CD4-positive, alpha-beta memory T cell (primary cell): ENCODE measurements around the gene ZNF213. TPM values are rescaled to one million over a fixed set of nuclear protein-coding genes. Genes with fewer than 3 reads are reported as not detected.

Experiments
- CTCF ChIA-PET: fragments of 350-600 bp; sonication (Branson Sonifier 250); formaldehyde crosslinking; loops from one replicate; lab custom pipeline; 2021; ENCODE audit warnings: inconsistent platforms; ENCODE audit not compliant: partially characterized antibody; lab: Charles Lee
- POLR2A ChIA-PET: fragments of 350-600 bp; sonication (Branson Sonifier 250); formaldehyde crosslinking; loops from one replicate; lab custom pipeline; 2021; ENCODE audit not compliant: partially characterized antibody; lab: Charles Lee
- DNase-seq, 5 donors: peaks; one replicate each; pipeline versions ENCODE4 v3.0.0 to v3.0.0-alpha.2; 2020 to 2022; ENCODE audit warnings: mixed read lengths in 1 of 5
- H3K27ac ChIP-seq: one replicate; pipeline ENCODE4 v1.7.0; 2013; ENCODE audit warnings: low read depth, low read length
- H3K27me3 ChIP-seq: 2 replicates; pipeline ENCODE4 v1.7.0; 2013; ENCODE audit warnings: mild to moderate bottlenecking, low read length, moderate library complexity; ENCODE audit not compliant: insufficient read depth
- H3K36me3 ChIP-seq: 2 replicates; pipeline ENCODE4 v1.7.0; 2013; ENCODE audit warnings: mild to moderate bottlenecking, low read length, moderate library complexity; ENCODE audit not compliant: insufficient read depth
- H3K4me1 ChIP-seq: 2 replicates; pipeline ENCODE4 v1.7.0; 2013; ENCODE audit warnings: mild to moderate bottlenecking, low read length, moderate library complexity; ENCODE audit not compliant: insufficient read depth
- H3K4me3 ChIP-seq, 2 donors: one replicate each; pipeline ENCODE4 v1.7.0; 2013; ENCODE audit warnings: low read length in 2 of 2, mild to moderate bottlenecking in 1 of 2
- H3K9me3 ChIP-seq, 2 donors: one replicate each; pipeline ENCODE4 v1.7.0; 2013; ENCODE audit warnings: low read length in 2 of 2, control low read depth in 1 of 2; ENCODE audit not compliant: control insufficient read depth in 1 of 2
- H3K27ac Mint-ChIP-seq, 7 donors: one replicate each; pipeline ENCODE4 v1.8.0; 2020 to 2021; ENCODE audit warnings: mixed read lengths in 7 of 7, mild to moderate bottlenecking in 6 of 7, inconsistent platforms in 3 of 7, moderate library complexity in 3 of 7
- H3K27me3 Mint-ChIP-seq, 2 donors: one replicate each; pipeline ENCODE4 v1.8.0; 2020 to 2021; ENCODE audit warnings: mixed read lengths in 2 of 2
- H3K36me3 Mint-ChIP-seq, 2 donors: one replicate each; pipeline ENCODE4 v1.8.0; 2020 to 2021; ENCODE audit warnings: mixed read lengths in 2 of 2, inconsistent platforms in 1 of 2, mild to moderate bottlenecking in 1 of 2
- H3K4me1 Mint-ChIP-seq, 4 donors: one replicate each; pipeline ENCODE4 v1.8.0; 2020 to 2021; ENCODE audit warnings: mixed read lengths in 4 of 4, mild to moderate bottlenecking in 1 of 4
- H3K4me3 Mint-ChIP-seq, 8 donors: one replicate each; pipeline ENCODE4 v1.8.0; 2020 to 2021; ENCODE audit warnings: mixed read lengths in 8 of 8, mild to moderate bottlenecking in 7 of 8, moderate library complexity in 6 of 8, inconsistent platforms in 3 of 8
- H3K9me3 Mint-ChIP-seq, 8 donors: one replicate each; pipeline ENCODE4 v1.8.0; 2020 to 2021; ENCODE audit warnings: mixed read lengths in 8 of 8, mild to moderate bottlenecking in 5 of 8, inconsistent platforms in 3 of 8, moderate library complexity in 1 of 8
- intact Hi-C: fragments of 100-400 bp; cut with micrococcal nuclease; formaldehyde crosslinking; loops from one replicate; pipeline ENCODE4 v1.15.1; 2023
- polyA plus RNA-seq, 2 donors: library from polyadenylated mRNA; unstranded; fragments of 300-500 nt; fragmentation: Illumina TruSeq; gene quantifications; one replicate each; pipeline ENCODE4 v1.2.3, GENCODE V29; 2021
- total RNA-seq, 2 experiments: library from RNA; stranded (reverse); gene quantifications; one replicate each; pipeline ENCODE4 v1.2.3, GENCODE V29; 2021

ZNF213 gene
- total and polyA plus RNA-seq, 4 experiments from 2014 or later: 0.67 to 14.5 (median 8.7) TPM

DNA sequence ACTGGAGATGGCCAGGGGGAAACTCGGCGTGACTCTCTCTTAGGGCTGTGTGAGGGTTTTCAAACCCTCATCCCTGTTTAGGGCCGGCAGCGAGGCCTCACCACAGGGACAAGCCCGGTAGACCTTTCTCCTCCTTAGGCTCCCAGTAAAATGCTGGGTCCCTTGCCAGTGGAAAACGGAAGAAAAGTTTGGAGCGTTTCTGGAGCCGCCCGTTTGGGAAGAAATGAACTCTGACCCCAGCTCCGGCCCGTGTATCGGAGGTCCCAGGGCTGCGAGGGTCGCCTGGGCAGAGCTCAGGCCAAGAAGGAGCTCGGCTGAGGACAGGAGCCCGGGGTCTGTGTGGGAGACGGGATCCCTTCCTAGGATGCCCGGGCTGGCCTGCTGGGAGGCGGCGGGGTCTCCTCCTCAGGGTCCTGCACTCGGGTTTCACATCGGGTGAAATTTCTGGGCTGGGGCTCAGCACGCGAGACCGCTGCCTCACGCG lies 23.2 kb downstream of the ZNF213 start:
- H3K27me3 ChIP-seq: no peaks in the 10 kb centered on the region
- ChIA-PET CTCF (interaction anchor here (0.6 to 6.4 kb wide), 14 partner anchors 8 to 150 kb away, joined by 3 to 36 read pairs (median 5); partner anchors contain the start of gene ZNF213), POLR2A (interaction anchor here (0.6 to 5.3 kb wide), 38 partner anchors 9 to 343 kb away, joined by 3 to 72 read pairs (median 6); partner anchors contain the start of genes CLUAP1, IL32, TNFRSF12A and ZNF174)
- peak overlapping the region; percentile 62 for H3K27ac ChIP-seq
- H3K4me3 ChIP-seq: peak overlapping the region; percentile 57 to 66
- no peaks in the 10 kb centered on the region for H3K36me3 ChIP-seq
- Mint-ChIP-seq H3K4me3 (peak overlapping the region; percentile 87 to 94 (median 92)), H3K27ac (peak overlapping the region; percentile 91 to 100 (median 93)), H3K36me3 (peaks cover 0 to 22% of the 10 kb centered on the region in 2 donors), H3K4me1 (peaks cover 11 to 33% (median 23%) of the 10 kb centered on the region in 4 donors), H3K9me3 (peaks cover 2 to 42% (median 19%) of the 10 kb centered on the region in 8 donors), H3K27me3 (peaks cover 0 to 2% of the 10 kb centered on the region in 2 donors)
- no peak for DNase-seq
- peaks cover 0 to 6% of the 10 kb centered on the region in 2 donors for H3K9me3 ChIP-seq
- peaks cover 25% of the 10 kb centered on the region for H3K4me1 ChIP-seq
- intact Hi-C loops: loop anchor here (1.0 to 10.0 kb wide), 7 partner anchors 8 to 347 kb away; partner anchors contain the start of gene CLUAP1

DNA sequence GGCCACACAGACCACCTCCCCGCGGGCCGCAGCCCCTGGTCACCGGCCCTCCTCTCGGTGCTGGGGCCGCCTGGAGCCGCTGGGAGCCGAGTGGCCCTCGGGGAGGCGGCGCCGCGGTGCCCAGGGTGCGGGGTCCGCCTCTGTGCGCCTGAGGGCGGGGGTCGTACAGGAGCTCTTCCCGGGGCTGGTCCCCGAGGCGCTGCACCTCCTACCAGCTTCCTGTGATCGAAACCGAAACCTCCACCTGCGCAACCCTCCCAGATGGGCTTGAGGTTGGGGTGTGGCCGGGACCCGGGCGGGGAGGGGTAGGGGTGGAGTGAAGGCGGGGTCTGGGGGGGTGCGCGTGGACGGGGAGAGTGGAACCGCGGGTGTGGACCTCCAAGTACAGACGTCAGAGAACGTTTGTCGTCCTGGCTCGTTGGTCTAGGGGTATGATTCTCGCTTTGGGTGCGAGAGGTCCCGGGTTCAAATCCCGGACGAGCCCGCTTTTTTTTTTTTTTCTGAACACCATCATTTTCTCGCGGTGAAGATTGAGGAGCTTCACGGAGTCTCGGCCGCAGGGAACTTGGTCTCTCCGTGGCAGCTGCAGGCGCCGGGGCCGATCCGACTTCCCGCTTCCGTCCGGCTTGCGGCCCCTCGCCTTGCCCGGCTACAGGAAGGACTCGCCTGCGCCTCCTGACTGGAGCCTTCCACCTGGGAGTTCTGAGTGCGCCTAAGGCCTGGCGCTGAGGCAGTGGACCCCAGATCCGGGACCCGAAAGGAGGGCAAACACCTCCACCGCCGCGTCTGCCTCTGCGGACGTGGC lies 23.9 kb downstream of the ZNF213 start:
- POLR2A ChIA-PET: interaction anchor here (0.9 to 5.3 kb wide), 39 partner anchors 10 to 351 kb away, joined by 3 to 72 read pairs (median 6); partner anchors contain the start of genes CLUAP1, IL32, NAA60 and ZNF174
- Mint-ChIP-seq H3K27me3 (peaks cover 0 to 2% of the 10 kb centered on the region in 2 donors), H3K4me1 (peaks cover 11 to 36% (median 26%) of the 10 kb centered on the region in 4 donors), H3K9me3 (peaks cover 2 to 42% (median 16%) of the 10 kb centered on the region in 8 donors), H3K36me3 (peaks cover 0 to 21% of the 10 kb centered on the region in 2 donors), H3K4me3 (peak overlapping the region; percentile 83 to 96 (median 92)), H3K27ac (peak overlapping the region; percentile 92 to 100 (median 96))
- Histone ChIP-seq H3K36me3 (no peaks in the 10 kb centered on the region), H3K4me1 (peaks cover 25% of the 10 kb centered on the region), H3K9me3 (peaks cover 0 to 6% of the 10 kb centered on the region in 2 donors), H3K4me3 (peak overlapping the region; percentile 65 to 66), H3K27ac (peak overlapping the region; percentile 62), H3K27me3 (no peaks in the 10 kb centered on the region)
- peak; percentile 92 to 98 (median 94) for DNase-seq
- intact Hi-C loops: loop anchor here (1.0 to 10.0 kb wide), 7 partner anchors 8 to 346 kb away; partner anchors contain the start of gene CLUAP1
- CTCF ChIA-PET: interaction anchor here (0.7 to 6.4 kb wide), 14 partner anchors 8 to 150 kb away, joined by 3 to 36 read pairs (median 4); partner anchors contain the start of gene ZNF213

DNA sequence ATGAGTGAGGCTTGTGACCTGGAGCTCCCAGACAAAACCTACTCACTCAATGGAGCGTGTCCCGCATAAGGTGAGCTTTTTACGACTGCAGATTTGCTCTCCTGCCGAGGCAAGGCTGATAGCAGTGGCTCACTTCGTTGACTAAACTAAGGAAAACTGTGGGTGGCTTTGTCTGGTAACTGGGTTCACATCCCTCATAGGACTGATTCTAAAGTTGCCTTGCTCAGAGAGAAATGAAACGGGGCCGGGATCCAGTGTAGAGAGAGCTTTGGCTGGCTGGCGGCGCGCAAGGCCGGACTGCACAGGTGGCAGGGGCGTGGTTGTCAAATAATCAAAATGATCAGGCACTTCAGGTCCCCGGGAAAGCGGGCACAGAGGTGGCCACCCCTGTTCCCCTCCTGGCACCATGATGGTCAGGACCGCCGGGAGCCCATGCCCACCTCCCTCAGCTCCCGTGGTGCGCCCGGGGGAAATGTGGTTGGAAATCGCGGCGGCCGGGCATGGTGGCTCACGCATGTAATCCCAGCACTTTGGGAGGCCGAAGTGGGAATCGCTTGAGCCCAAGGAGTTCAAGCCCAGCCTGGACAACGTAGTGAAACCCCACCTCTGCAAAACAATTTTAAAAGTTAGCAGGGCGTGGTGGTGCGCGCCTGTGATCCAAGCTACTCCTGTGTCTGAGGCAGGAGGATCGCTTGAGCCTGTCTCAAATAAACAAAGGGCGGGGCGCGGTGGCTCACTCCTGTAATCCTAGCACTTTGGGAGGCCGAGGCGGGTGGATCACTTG lies 26.6 kb downstream of the ZNF213 start:
- CTCF ChIA-PET: interaction anchor here (0.9 to 6.4 kb wide), 8 partner anchors 12 to 338 kb away, joined by 3 to 36 read pairs (median 4); partner anchors contain the start of gene ZNF213
- DNase-seq: no peak
- H3K4me1 ChIP-seq: peaks cover 31% of the 10 kb centered on the region
- no peak overlapping the region for H3K4me3 ChIP-seq
- no peaks in the 10 kb centered on the region for H3K27me3 ChIP-seq
- POLR2A ChIA-PET: interaction anchor here (0.6 to 5.3 kb wide), 6 partner anchors 10 to 252 kb away, joined by 3 to 72 read pairs (median 11); partner anchors contain the start of gene ZNF213
- Mint-ChIP-seq H3K27me3 (peaks cover 0 to 2% of the 10 kb centered on the region in 2 donors), H3K4me1 (peaks cover 15 to 46% (median 27%) of the 10 kb centered on the region in 4 donors), H3K36me3 (peaks cover 0 to 18% of the 10 kb centered on the region in 2 donors), H3K4me3 (peak overlapping the region in 5 of 8 donors; percentile 43 to 57 (median 47)), H3K9me3 (peaks cover 0 to 19% (median 5%) of the 10 kb centered on the region in 8 donors), H3K27ac (peak overlapping the region in 3 of 7 donors; percentile 46 to 77 (median 68))
- no peak overlapping the region for H3K27ac ChIP-seq
- no peaks in the 10 kb centered on the region for H3K9me3 ChIP-seq
- intact Hi-C loops: no loop called here
- H3K36me3 ChIP-seq: no peaks in the 10 kb centered on the region

DNA sequence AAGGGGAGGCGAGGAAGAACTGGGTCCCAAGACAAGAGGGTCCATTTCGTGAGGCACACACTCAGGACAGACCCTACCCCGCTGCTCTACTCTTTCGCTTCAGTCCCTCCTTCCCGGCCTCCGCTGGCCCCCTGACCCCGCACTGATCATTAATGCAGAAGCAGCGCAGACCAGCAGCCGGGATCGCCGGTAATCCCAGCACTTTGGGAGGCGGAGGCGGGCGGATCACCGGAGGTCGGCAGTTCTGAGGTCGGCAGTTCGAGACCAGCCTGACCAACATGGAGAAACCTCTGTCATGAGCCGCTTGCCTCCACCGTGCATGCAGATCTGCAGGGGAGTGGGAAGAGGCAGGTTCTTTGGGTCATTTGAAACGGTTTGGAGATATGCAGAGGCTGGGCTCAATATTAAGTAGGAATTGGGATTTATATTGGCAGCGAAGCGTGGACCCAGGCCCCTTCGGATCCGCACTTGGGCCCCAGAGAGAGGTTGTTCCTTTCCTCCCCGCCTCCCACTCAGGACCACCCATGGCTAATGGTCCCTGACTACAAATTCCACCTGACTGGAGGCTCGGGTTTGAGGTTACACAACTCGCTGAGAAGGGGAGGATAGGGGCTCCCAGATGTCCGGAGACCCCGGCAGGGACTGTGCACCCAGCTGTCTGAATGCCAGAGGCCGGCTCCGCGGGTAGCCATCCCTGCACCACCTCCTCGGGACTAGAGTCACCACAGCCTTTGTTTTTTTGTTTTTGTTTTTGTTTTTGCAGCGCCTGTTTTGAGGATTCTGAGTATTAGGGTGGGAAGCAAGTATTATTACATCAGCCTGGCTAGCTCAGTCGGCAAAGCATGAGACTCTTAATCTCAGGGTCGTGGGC lies 29.5 kb downstream of the ZNF213 start:
- POLR2A ChIA-PET: no interaction called here
- peaks cover 6 to 26% (median 16%) of the 10 kb centered on the region in 4 donors for H3K4me1 Mint-ChIP-seq
- DNase-seq: no peak

DNA sequence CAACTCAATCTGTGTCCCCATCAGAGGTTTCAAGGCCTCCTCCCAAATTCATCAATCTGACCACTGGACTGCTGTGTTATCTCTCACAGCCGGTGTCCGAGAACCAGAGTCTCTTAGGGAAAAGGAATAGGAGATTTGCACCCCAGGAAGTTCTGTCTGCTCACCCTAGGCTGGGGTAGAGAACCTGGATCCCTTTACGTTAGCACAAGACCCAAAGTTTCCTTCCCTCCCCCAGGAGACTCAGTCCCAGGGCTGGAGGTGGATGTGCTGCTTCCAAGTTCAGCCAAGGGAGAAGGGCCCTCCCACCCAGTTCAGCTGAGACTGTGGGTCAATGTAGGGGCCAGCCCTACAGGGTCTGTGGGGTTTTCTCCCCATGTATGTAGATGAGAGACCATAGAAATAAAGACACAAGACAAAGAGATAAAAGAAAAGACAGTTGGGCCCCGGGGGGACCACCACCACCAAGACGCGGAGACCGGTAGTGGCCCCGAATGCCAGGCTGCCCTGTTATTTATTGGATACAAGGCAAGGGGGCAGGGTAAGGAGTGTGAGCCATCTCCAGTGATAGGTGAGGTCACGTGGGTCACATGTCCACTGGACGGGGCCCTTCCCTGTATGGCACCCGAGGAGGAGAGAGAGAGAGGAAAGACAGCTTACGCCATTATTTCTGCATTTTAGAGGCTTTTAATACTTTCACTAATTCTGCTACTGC lies 30.4 kb downstream of the ZNF213 start:
- no peaks in the 10 kb centered on the region for H3K36me3 ChIP-seq
- no peaks in the 10 kb centered on the region for H3K9me3 ChIP-seq
- H3K27ac ChIP-seq: peak overlapping the region; percentile 24
- Mint-ChIP-seq H3K27ac (peak overlapping the region in 5 of 7 donors; percentile 29 to 88 (median 70)), H3K36me3 (no peaks in the 10 kb centered on the region), H3K27me3 (no peaks in the 10 kb centered on the region), H3K9me3 (no peaks in the 10 kb centered on the region), H3K4me3 (peak overlapping the region; percentile 38 to 73 (median 58)), H3K4me1 (peaks cover 4 to 21% (median 11%) of the 10 kb centered on the region in 4 donors)
- no peaks in the 10 kb centered on the region for H3K27me3 ChIP-seq
- intact Hi-C loops: no loop called here
- H3K4me3 ChIP-seq: peak overlapping the region in 1 of 2 donors; percentile 2
- POLR2A ChIA-PET: interaction anchor here (1.0 to 1.4 kb wide), 5 partner anchors 15 to 107 kb away, joined by 4 to 8 read pairs (median 4); partner anchors contain the start of genes IL32 and ZNF213
- CTCF ChIA-PET: interaction anchor here (0.7 to 2.4 kb wide), 11 partner anchors 13 to 162 kb away, joined by 3 to 25 read pairs (median 4); partner anchors contain the start of gene ZNF213
- DNase-seq: no peak
- peaks cover 8% of the 10 kb centered on the region for H3K4me1 ChIP-seq

More for the DNA sequence above, 29.5 kb downstream of the ZNF213 start:
- peaks cover 0 to 6% (median 0%) of the 10 kb centered on the region in 8 donors for H3K9me3 Mint-ChIP-seq
- peak overlapping the region in 1 of 8 donors; percentile 28 for H3K4me3 Mint-ChIP-seq
- no peak overlapping the region for H3K4me3 ChIP-seq
- no peaks in the 10 kb centered on the region for H3K27me3 ChIP-seq
- H3K9me3 ChIP-seq: no peaks in the 10 kb centered on the region
- peaks cover 0 to 1% of the 10 kb centered on the region in 2 donors for H3K36me3 Mint-ChIP-seq
- no peaks in the 10 kb centered on the region for H3K27me3 Mint-ChIP-seq
- no peak overlapping the region for H3K27ac ChIP-seq
- CTCF ChIA-PET: interaction anchor here (0.7 to 2.4 kb wide), 8 partner anchors 12 to 161 kb away, joined by 3 to 25 read pairs (median 4); partner anchors contain the start of gene ZNF213
- peaks cover 15% of the 10 kb centered on the region for H3K4me1 ChIP-seq
- H3K36me3 ChIP-seq: no peaks in the 10 kb centered on the region
- peak overlapping the region in 1 of 7 donors; percentile 72 for H3K27ac Mint-ChIP-seq
- intact Hi-C loops: no loop called here
